C4-2B (cell line): ENCODE data around the gene TMEM238L.

Source experiments
- ZFX ChIP-seq: fragments of 450-650 bp; IDR thresholded peaks from 2 replicates; pipeline ENCODE4 v1.6.1; 2017
- TF ChIP-seq, protein P1 (sequence below): fragments of 450-650 bp; conservative IDR thresholded peaks from 2 replicates; pipeline ENCODE4 v1.5.1; 2017; ENCODE audit warnings: mild to moderate bottlenecking

- TF ChIP-seq, protein P1, sequence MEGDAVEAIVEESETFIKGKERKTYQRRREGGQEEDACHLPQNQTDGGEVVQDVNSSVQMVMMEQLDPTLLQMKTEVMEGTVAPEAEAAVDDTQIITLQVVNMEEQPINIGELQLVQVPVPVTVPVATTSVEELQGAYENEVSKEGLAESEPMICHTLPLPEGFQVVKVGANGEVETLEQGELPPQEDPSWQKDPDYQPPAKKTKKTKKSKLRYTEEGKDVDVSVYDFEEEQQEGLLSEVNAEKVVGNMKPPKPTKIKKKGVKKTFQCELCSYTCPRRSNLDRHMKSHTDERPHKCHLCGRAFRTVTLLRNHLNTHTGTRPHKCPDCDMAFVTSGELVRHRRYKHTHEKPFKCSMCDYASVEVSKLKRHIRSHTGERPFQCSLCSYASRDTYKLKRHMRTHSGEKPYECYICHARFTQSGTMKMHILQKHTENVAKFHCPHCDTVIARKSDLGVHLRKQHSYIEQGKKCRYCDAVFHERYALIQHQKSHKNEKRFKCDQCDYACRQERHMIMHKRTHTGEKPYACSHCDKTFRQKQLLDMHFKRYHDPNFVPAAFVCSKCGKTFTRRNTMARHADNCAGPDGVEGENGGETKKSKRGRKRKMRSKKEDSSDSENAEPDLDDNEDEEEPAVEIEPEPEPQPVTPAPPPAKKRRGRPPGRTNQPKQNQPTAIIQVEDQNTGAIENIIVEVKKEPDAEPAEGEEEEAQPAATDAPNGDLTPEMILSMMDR: no peak
- no peak for TF ChIP-seq ZFX
These were observed 21.0 kb upstream of the TMEM238L start for GRCh38 chr17:10824874-10825273.
